Sigmoid colon (tissue), 7 donors: ENCODE data around the gene AKAP7. TPM values are rescaled to one million over a fixed set of nuclear protein-coding genes. Genes with fewer than 3 reads are reported as not detected.
"Not testable (repeated sequence)": the region's sequence is repeated elsewhere in the genome, so short reads cannot be mapped to it uniquely, and the experiment has no call there.

ENCODE experiments used
- DNase-seq: peaks from one replicate; pipeline ENCODE4 v3.0.0-alpha.2; 2019
- H3K27ac ChIP-seq, 4 donors: fragments of 200-600 bp; sonication (generic); one replicate each; pipeline ENCODE4 v1.5.1; 2016 to 2019; ENCODE audit warnings: mild to moderate bottlenecking in 1 of 4
- H3K27me3 ChIP-seq, 3 donors: fragments of 200-600 bp; sonication (generic); one replicate each; pipeline ENCODE4 v1.5.1; 2019; ENCODE audit warnings: mild to moderate bottlenecking in 1 of 3
- H3K36me3 ChIP-seq, 4 donors: fragments of 200-600 bp; sonication (generic); one replicate each; pipeline ENCODE4 v1.5.1; 2016 to 2019
- H3K4me1 ChIP-seq, 4 donors: fragments of 200-600 bp; sonication (generic); one replicate each; pipeline ENCODE4 v1.5.1; 2017 to 2019
- H3K4me3 ChIP-seq, 4 donors: fragments of 200-600 bp; sonication (generic); one replicate each; pipeline ENCODE4 v1.5.1; 2017 to 2019; ENCODE audit warnings: mild to moderate bottlenecking in 2 of 4, moderate library complexity in 1 of 4
- H3K9me3 ChIP-seq, 4 donors: fragments of 200-600 bp in 3 of 4; sonication (generic) in 3 of 4; one replicate each; pipeline versions ENCODE4 v1.5.1 to v1.6.1; 2013 to 2019
- EP300 ChIP-seq, 4 donors: sonication (generic); formaldehyde crosslinking; IDR thresholded peaks; one replicate each; pipeline ENCODE4 v1.6.1; 2017; ENCODE audit warnings: antibody characterized with exemption in 4 of 4
- POLR2A ChIP-seq, 2 donors: fragments of 450-650 bp; IDR thresholded peaks; one replicate each; pipeline ENCODE4 v1.6.1; 2016; ENCODE audit warnings: antibody characterized with exemption in 2 of 2, mild to moderate bottlenecking in 2 of 2, moderate library complexity in 2 of 2
- POLR2AphosphoS5 ChIP-seq, 4 donors: sonication (generic); formaldehyde crosslinking; IDR thresholded peaks; one replicate each; pipeline ENCODE4 v1.6.1; 2017; ENCODE audit warnings: antibody characterized with exemption in 4 of 4
- WGBS, 2 donors: extraction: QIAGEN DNeasy Blood & Tissue Kit; methylation state at CpG; one replicate each; pipeline ENCODE4 v1.1.7; 2013; 5-methylcytosine and 5-hydroxymethylcytosine counted together
- intact Hi-C: fragments of 100-400 bp; cut with DNase I; formaldehyde crosslinking; loops from one replicate; pipeline ENCODE4 v1.15.1; 2023
- polyA plus RNA-seq, 3 donors: library from polyadenylated mRNA; stranded (reverse); fragments of 200-250 nt; gene quantifications; one replicate each; pipeline ENCODE4 v1.2.3, GENCODE V29; 2013
- total RNA-seq, 4 donors: library from RNA; depleted of rRNA; stranded (reverse); fragments of >200 nt; gene quantifications; one replicate each; pipeline ENCODE4 v1.1.0, GENCODE V29; 2016
- TF ChIP-seq, protein P1 (sequence below), 4 experiments: fragments of 450-650 bp in 3 of 4; fragments of 200-600 bp in 1 of 4; IDR thresholded peaks; one replicate each; pipeline ENCODE4 v1.5.1; 2016 to 2019; ENCODE audit warnings: antibody characterized with exemption in 4 of 4, mild to moderate bottlenecking in 3 of 4, moderate library complexity in 2 of 4
- donor health status: healthy with polysubstance abuse.
- donor health status: Bipolar disorder and iron deficiency.
- donor health status: healthy.

The AKAP7 gene
- total and polyA plus RNA-seq, 7 donors: 7.9 to 23.8 (median 18.7) TPM

DNA sequence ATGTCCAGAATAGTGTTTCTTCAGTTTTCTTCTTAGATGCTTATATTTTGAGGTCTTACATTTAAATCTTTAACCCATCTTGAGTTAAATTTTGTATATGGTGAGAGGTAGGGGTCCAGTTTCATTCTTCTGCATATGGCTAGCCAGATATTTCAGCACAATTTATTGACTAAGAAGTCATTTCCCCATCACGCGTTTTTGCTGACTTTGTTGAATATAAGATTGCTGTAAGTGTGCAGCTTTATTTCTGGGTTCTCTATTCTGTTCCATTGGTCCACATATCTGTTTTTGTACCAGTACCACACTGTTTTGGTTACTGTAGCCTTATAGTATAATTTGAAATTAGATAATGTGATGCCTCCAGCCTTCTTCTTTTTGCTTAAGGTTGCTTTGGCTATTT, 179.6 kb downstream of the AKAP7 start:
- Histone ChIP-seq H3K36me3 (no peaks in the 10 kb centered on the region), H3K4me1 (no peaks in the 10 kb centered on the region), H3K27me3 (no peaks in the 10 kb centered on the region), H3K9me3 (peaks cover 0 to 3% (median 0%) of the 10 kb centered on the region in 4 donors), H3K4me3 (no peak overlapping the region), H3K27ac (no peak overlapping the region)
- TF ChIP-seq EP300 (IDR thresholded peaks at IDR 0.05) (no peak), POLR2A (IDR thresholded peaks at IDR 0.05) (no peak), POLR2AphosphoS5 (IDR thresholded peaks at IDR 0.05) (no peak)
- TF ChIP-seq, protein P1, sequence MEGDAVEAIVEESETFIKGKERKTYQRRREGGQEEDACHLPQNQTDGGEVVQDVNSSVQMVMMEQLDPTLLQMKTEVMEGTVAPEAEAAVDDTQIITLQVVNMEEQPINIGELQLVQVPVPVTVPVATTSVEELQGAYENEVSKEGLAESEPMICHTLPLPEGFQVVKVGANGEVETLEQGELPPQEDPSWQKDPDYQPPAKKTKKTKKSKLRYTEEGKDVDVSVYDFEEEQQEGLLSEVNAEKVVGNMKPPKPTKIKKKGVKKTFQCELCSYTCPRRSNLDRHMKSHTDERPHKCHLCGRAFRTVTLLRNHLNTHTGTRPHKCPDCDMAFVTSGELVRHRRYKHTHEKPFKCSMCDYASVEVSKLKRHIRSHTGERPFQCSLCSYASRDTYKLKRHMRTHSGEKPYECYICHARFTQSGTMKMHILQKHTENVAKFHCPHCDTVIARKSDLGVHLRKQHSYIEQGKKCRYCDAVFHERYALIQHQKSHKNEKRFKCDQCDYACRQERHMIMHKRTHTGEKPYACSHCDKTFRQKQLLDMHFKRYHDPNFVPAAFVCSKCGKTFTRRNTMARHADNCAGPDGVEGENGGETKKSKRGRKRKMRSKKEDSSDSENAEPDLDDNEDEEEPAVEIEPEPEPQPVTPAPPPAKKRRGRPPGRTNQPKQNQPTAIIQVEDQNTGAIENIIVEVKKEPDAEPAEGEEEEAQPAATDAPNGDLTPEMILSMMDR (IDR thresholded peaks at IDR 0.05): no peak
- WGBS, 2 donors: 94 to 98% methylated on average over 2 of the region's 2 CpGs
- intact Hi-C loops: no loop called here
- no peak for DNase-seq

DNA sequence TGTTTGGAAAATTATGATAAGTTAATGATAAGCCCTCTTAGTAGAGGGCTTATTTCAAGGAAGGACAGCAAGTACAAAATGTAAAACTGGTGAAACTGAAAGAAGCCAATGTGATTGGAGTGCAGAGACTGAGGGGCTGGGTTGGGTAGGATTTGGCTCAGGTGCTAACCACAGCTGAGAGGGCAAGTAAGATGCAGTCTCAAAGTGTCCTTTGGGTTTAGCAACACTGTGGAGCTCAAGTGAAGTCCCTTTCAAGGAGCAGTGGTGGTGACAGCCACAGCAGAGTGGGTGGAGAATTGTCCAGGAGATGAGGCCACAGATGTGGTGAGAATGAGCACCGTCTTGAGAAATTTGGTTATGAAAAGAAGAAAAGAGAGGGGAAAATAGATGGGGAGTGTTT, 181.4 kb downstream of the AKAP7 start:
- TF ChIP-seq POLR2A (IDR thresholded peaks at IDR 0.05): no peak
- no peak for TF ChIP-seq POLR2AphosphoS5 (IDR thresholded peaks at IDR 0.05)
- Histone ChIP-seq H3K4me3 (no peak overlapping the region), H3K4me1 (no peaks in the 10 kb centered on the region), H3K27ac (no peak overlapping the region), H3K9me3 (peaks cover 0 to 3% (median 0%) of the 10 kb centered on the region in 4 donors), H3K27me3 (no peaks in the 10 kb centered on the region), H3K36me3 (no peaks in the 10 kb centered on the region)
- no peak for DNase-seq
- intact Hi-C loops: no loop called here
- 94 to 100% methylated on average over 1 of the region's 1 CpG for WGBS, 2 donors

DNA sequence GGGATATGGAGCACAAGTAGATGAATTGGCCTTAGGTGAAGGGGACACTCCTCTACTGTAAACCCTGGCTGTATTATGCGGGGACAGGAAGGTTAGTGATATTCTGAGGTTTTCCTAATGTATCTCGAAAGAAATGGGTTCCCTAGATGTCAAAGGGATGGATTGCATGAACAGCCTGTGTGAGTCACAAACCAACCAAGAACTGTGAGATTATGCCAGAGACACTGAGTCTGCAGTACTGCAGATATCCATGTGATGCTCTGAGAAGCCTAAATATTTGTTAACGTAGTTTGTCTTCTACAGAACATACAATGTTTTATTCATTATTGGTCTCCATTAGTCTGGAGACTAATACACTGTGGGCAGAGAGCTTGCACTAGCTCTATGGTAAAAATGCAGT, 182.2 kb downstream of the AKAP7 start:
- Histone ChIP-seq H3K4me3 (no peak overlapping the region), H3K27me3 (no peaks in the 10 kb centered on the region), H3K27ac (no peak overlapping the region), H3K9me3 (peaks cover 0 to 3% (median 0%) of the 10 kb centered on the region in 4 donors), H3K36me3 (no peaks in the 10 kb centered on the region), H3K4me1 (no peaks in the 10 kb centered on the region)
- no peak for TF ChIP-seq EP300 (IDR thresholded peaks at IDR 0.05)
- TF ChIP-seq, protein P1 (IDR thresholded peaks at IDR 0.05): no peak
- TF ChIP-seq POLR2AphosphoS5 (IDR thresholded peaks at IDR 0.05): no peak
- TF ChIP-seq POLR2A (IDR thresholded peaks at IDR 0.05): no peak
- WGBS, 2 donors: 87 to 89% methylated on average over 3 of the region's 3 CpGs
- intact Hi-C loops: no loop called here
- DNase-seq: no peak

- Histone ChIP-seq H3K4me1 (no peaks in the 10 kb centered on the region), H3K36me3 (no peaks in the 10 kb centered on the region), H3K27ac (no peak overlapping the region), H3K27me3 (no peaks in the 10 kb centered on the region), H3K4me3 (no peak overlapping the region), H3K9me3 (no peaks in the 10 kb centered on the region)
- intact Hi-C loops: no loop called here
- DNase-seq: no peak
- TF ChIP-seq, protein P1 (IDR thresholded peaks at IDR 0.05): no peak
- TF ChIP-seq POLR2A (IDR thresholded peaks at IDR 0.05) (no peak), EP300 (IDR thresholded peaks at IDR 0.05) (no peak), POLR2AphosphoS5 (IDR thresholded peaks at IDR 0.05) (no peak)
- 91 to 92% methylated on average over 1 of the region's 1 CpG for WGBS, 2 donors
These were observed 186.3 kb downstream of the AKAP7 start for GRCh38 chr6:131321589-131321988.

DNA sequence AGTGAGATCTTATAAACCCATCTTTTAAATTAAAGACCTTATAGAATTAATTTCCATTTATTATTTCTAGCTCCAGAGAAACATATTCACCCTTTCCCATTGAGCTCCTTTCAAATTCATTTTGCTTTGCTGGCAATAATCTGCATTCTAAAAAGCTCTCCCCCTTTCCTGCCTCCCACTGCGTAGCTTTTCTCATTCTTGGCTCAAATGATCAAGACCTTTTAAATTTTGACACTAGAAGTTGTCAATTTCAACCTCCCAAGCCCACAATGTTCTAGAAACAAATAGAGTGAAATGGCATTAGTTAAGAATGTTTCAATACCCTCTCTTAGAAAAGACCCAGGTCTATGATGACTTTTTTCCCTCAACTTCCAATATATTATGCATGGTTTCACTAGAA, 186.9 kb downstream of the AKAP7 start:
- Histone ChIP-seq H3K4me3 (no peak overlapping the region), H3K27me3 (no peaks in the 10 kb centered on the region), H3K27ac (no peak overlapping the region), H3K4me1 (no peaks in the 10 kb centered on the region), H3K9me3 (no peaks in the 10 kb centered on the region), H3K36me3 (no peaks in the 10 kb centered on the region)
- no peak for DNase-seq
- no peak for TF ChIP-seq POLR2A (IDR thresholded peaks at IDR 0.05)
- no peak for TF ChIP-seq EP300 (IDR thresholded peaks at IDR 0.05)
- TF ChIP-seq POLR2AphosphoS5 (IDR thresholded peaks at IDR 0.05): no peak
- TF ChIP-seq, protein P1 (IDR thresholded peaks at IDR 0.05): no peak
- 85 to 88% methylated on average over 1 of the region's 1 CpG for WGBS, 2 donors
- intact Hi-C loops: no loop called here

- H3K27ac ChIP-seq, H3K4me3 ChIP-seq, H3K9me3 ChIP-seq, H3K36me3 ChIP-seq, intact Hi-C loops, DNase-seq, H3K4me1 ChIP-seq, H3K27me3 ChIP-seq: not testable (repeated sequence)
- 91 to 95% methylated on average over 14 of the region's 14 CpGs for WGBS, 2 donors
These were observed 190.4 kb downstream of the AKAP7 start for GRCh38 chr6:131325669-131326068.

GRCh38 chr6:131328727-131329126, 193.5 kb downstream of the AKAP7 start:
- H3K4me3 ChIP-seq, H3K27me3 ChIP-seq, H3K4me1 ChIP-seq, intact Hi-C loops, H3K27ac ChIP-seq, H3K9me3 ChIP-seq, H3K36me3 ChIP-seq, DNase-seq: not testable (repeated sequence)
- 87 to 89% methylated on average over 5 of the region's 5 CpGs for WGBS, 2 donors
